ENCODE data around the gene YPEL5. TPM values are rescaled to one million over a fixed set of nuclear protein-coding genes. Genes with fewer than 3 reads are reported as not detected.

YPEL5 gene
- total RNA-seq, 1 donor from 2014 or later, result 25.1 TPM

- intact Hi-C loops (cut with micrococcal nuclease), result no loop called here
- no peaks in the 10 kb centered on the region for H3K9me3 Mint-ChIP-seq
- peaks cover 32% of the 10 kb centered on the region for H3K36me3 Mint-ChIP-seq (ENCODE audit: low read depth)
- H3K4me1 Mint-ChIP-seq (ENCODE audit: low read depth), result peaks cover 11% of the 10 kb centered on the region
- H3K27me3 Mint-ChIP-seq (ENCODE audit: insufficient read depth), result no peaks in the 10 kb centered on the region
- DNase-seq (ENCODE audit: low spot score), result no peak
- H3K4me3 Mint-ChIP-seq, result no peak overlapping the region
- no peak overlapping the region for H3K27ac Mint-ChIP-seq
Measured at GRCh38 chr2:30161929-30162706, 15.3 kb downstream of the YPEL5 start.

GRCh38 chr2:30162806-30163205 lies 16.0 kb downstream of the YPEL5 start:
- no peaks in the 10 kb centered on the region for H3K9me3 Mint-ChIP-seq
- no peak for DNase-seq (ENCODE audit: low spot score)
- H3K27me3 Mint-ChIP-seq (ENCODE audit: insufficient read depth), result peaks cover 2% of the 10 kb centered on the region
- intact Hi-C loops (cut with micrococcal nuclease), result no loop called here
- peaks cover 5% of the 10 kb centered on the region for H3K4me1 Mint-ChIP-seq (ENCODE audit: low read depth)
- no peak overlapping the region for H3K27ac Mint-ChIP-seq
- H3K36me3 Mint-ChIP-seq (ENCODE audit: low read depth), result peaks cover 25% of the 10 kb centered on the region
- H3K4me3 Mint-ChIP-seq, result no peak overlapping the region

GRCh38 chr2:30164131-30164925 lies 17.5 kb downstream of the YPEL5 start:
- intact Hi-C loops (cut with micrococcal nuclease), result loop anchor here (2.0 kb wide), 3 partner anchors 62 to 74 kb away; no protein-coding TSS in a partner anchor
- H3K9me3 Mint-ChIP-seq, result no peaks in the 10 kb centered on the region
- no peak for DNase-seq (ENCODE audit: low spot score)
- peaks cover 3% of the 10 kb centered on the region for H3K27me3 Mint-ChIP-seq (ENCODE audit: insufficient read depth)
- H3K4me3 Mint-ChIP-seq, result no peak overlapping the region
- H3K27ac Mint-ChIP-seq, result no peak overlapping the region
- H3K36me3 Mint-ChIP-seq (ENCODE audit: low read depth), result peaks cover 14% of the 10 kb centered on the region
- peaks cover 5% of the 10 kb centered on the region for H3K4me1 Mint-ChIP-seq (ENCODE audit: low read depth)

- H3K9me3 Mint-ChIP-seq, result no peaks in the 10 kb centered on the region
- DNase-seq (ENCODE audit: low spot score), result peak; percentile 62
- H3K36me3 Mint-ChIP-seq (ENCODE audit: low read depth), result peaks cover 7% of the 10 kb centered on the region
- H3K27me3 Mint-ChIP-seq (ENCODE audit: insufficient read depth), result peaks cover 3% of the 10 kb centered on the region
- H3K27ac Mint-ChIP-seq, result no peak overlapping the region
- intact Hi-C loops (cut with micrococcal nuclease), result loop anchor here (1.0 to 5.0 kb wide), 10 partner anchors 43 to 1359 kb away; no protein-coding TSS in a partner anchor
- no peak overlapping the region for H3K4me3 Mint-ChIP-seq
- H3K4me1 Mint-ChIP-seq (ENCODE audit: low read depth), result peaks cover 5% of the 10 kb centered on the region
Measured at GRCh38 chr2:30165050-30165520, 18.3 kb downstream of the YPEL5 start.

GRCh38 chr2:30165617-30166016 lies 18.8 kb downstream of the YPEL5 start:
- H3K4me1 Mint-ChIP-seq (ENCODE audit: low read depth), result peaks cover 5% of the 10 kb centered on the region
- intact Hi-C loops (cut with micrococcal nuclease), result loop anchor here (1.0 to 5.0 kb wide), 10 partner anchors 43 to 1359 kb away; no protein-coding TSS in a partner anchor
- no peak overlapping the region for H3K4me3 Mint-ChIP-seq
- peaks cover 3% of the 10 kb centered on the region for H3K36me3 Mint-ChIP-seq (ENCODE audit: low read depth)
- H3K27me3 Mint-ChIP-seq (ENCODE audit: insufficient read depth), result peaks cover 3% of the 10 kb centered on the region
- DNase-seq (ENCODE audit: low spot score), result no peak
- no peak overlapping the region for H3K27ac Mint-ChIP-seq
- no peaks in the 10 kb centered on the region for H3K9me3 Mint-ChIP-seq

GRCh38 chr2:30172627-30173026 lies 25.8 kb downstream of the YPEL5 start:
- Mint-ChIP-seq H3K9me3 (no peaks in the 10 kb centered on the region), H3K27ac (no peak overlapping the region), H3K4me3 (no peak overlapping the region), H3K36me3 (ENCODE audit: low read depth) (no peaks in the 10 kb centered on the region), H3K27me3 (ENCODE audit: insufficient read depth) (peaks cover 5% of the 10 kb centered on the region), H3K4me1 (ENCODE audit: low read depth) (no peaks in the 10 kb centered on the region)
- intact Hi-C loops (cut with micrococcal nuclease), result no loop called here
- DNase-seq (ENCODE audit: low spot score), result no peak

- H3K27ac Mint-ChIP-seq, result no peak overlapping the region
- H3K4me1 Mint-ChIP-seq (ENCODE audit: low read depth), result no peaks in the 10 kb centered on the region
- no peaks in the 10 kb centered on the region for H3K36me3 Mint-ChIP-seq (ENCODE audit: low read depth)
- H3K9me3 Mint-ChIP-seq, result no peaks in the 10 kb centered on the region
- peaks cover 7% of the 10 kb centered on the region for H3K27me3 Mint-ChIP-seq (ENCODE audit: insufficient read depth)
- intact Hi-C loops (cut with micrococcal nuclease), result no loop called here
- no peak for DNase-seq (ENCODE audit: low spot score)
- no peak overlapping the region for H3K4me3 Mint-ChIP-seq
Measured at GRCh38 chr2:30177440-30177839, 30.6 kb downstream of the YPEL5 start.

- H3K4me1 Mint-ChIP-seq (ENCODE audit: low read depth), result no peaks in the 10 kb centered on the region
- H3K27me3 Mint-ChIP-seq (ENCODE audit: insufficient read depth), result peaks cover 7% of the 10 kb centered on the region
- no peak overlapping the region for H3K4me3 Mint-ChIP-seq
- no peaks in the 10 kb centered on the region for H3K36me3 Mint-ChIP-seq (ENCODE audit: low read depth)
- DNase-seq (ENCODE audit: low spot score), result no peak
- intact Hi-C loops (cut with micrococcal nuclease), result no loop called here
- H3K9me3 Mint-ChIP-seq, result no peaks in the 10 kb centered on the region
- no peak overlapping the region for H3K27ac Mint-ChIP-seq
Measured at GRCh38 chr2:30177956-30178355, 31.1 kb downstream of the YPEL5 start.

- Mint-ChIP-seq H3K36me3 (ENCODE audit: low read depth) (no peaks in the 10 kb centered on the region), H3K4me3 (no peak overlapping the region)
Measured at GRCh38 chr2:30178618-30179434, 32.0 kb downstream of the YPEL5 start.

GRCh38 chr2:30179536-30179935 lies 32.7 kb downstream of the YPEL5 start:
- Mint-ChIP-seq H3K27me3 (ENCODE audit: insufficient read depth) (peaks cover 10% of the 10 kb centered on the region), H3K4me1 (ENCODE audit: low read depth) (no peaks in the 10 kb centered on the region), H3K27ac (no peak overlapping the region), H3K4me3 (no peak overlapping the region), H3K9me3 (no peaks in the 10 kb centered on the region), H3K36me3 (ENCODE audit: low read depth) (no peaks in the 10 kb centered on the region)
- intact Hi-C loops (cut with micrococcal nuclease), result no loop called here
- no peak for DNase-seq (ENCODE audit: low spot score)

More at GRCh38 chr2:30178618-30179434, 32.0 kb downstream of the YPEL5 start:
- DNase-seq (ENCODE audit: low spot score), result no peak
- H3K27ac Mint-ChIP-seq, result no peak overlapping the region
- intact Hi-C loops (cut with micrococcal nuclease), result no loop called here
- H3K4me1 Mint-ChIP-seq (ENCODE audit: low read depth), result no peaks in the 10 kb centered on the region
- H3K9me3 Mint-ChIP-seq, result no peaks in the 10 kb centered on the region
- H3K27me3 Mint-ChIP-seq (ENCODE audit: insufficient read depth), result peaks cover 7% of the 10 kb centered on the region

- no peak for DNase-seq (ENCODE audit: low spot score)
- Mint-ChIP-seq H3K27me3 (ENCODE audit: insufficient read depth) (peaks cover 10% of the 10 kb centered on the region), H3K36me3 (ENCODE audit: low read depth) (no peaks in the 10 kb centered on the region), H3K9me3 (no peaks in the 10 kb centered on the region), H3K27ac (no peak overlapping the region), H3K4me3 (no peak overlapping the region), H3K4me1 (ENCODE audit: low read depth) (no peaks in the 10 kb centered on the region)
- intact Hi-C loops (cut with micrococcal nuclease), result no loop called here
Measured at GRCh38 chr2:30180226-30180625, 33.4 kb downstream of the YPEL5 start.

GRCh38 chr2:30181176-30181575 lies 34.4 kb downstream of the YPEL5 start:
- Mint-ChIP-seq H3K4me3 (no peak overlapping the region), H3K4me1 (ENCODE audit: low read depth) (no peaks in the 10 kb centered on the region), H3K9me3 (no peaks in the 10 kb centered on the region), H3K27ac (no peak overlapping the region), H3K27me3 (ENCODE audit: insufficient read depth) (peaks cover 10% of the 10 kb centered on the region), H3K36me3 (ENCODE audit: low read depth) (no peaks in the 10 kb centered on the region)
- intact Hi-C loops (cut with micrococcal nuclease), result no loop called here
- DNase-seq (ENCODE audit: low spot score), result no peak
